OCI-LY3 (cell line): ENCODE results near the gene NR1D2.

Experiments used
- H2AFZ ChIP-seq: fragments of 200-600, 300-600 bp; shearing (Covaris generic); 2 replicates; pipeline ENCODE4 v1.6.0; 2014; ENCODE audit warnings: antibody characterized with exemption, low read depth, low read length
- H3K27ac ChIP-seq: fragments of 200-600, 300-600 bp; sonication (generic); 2 replicates; pipeline ENCODE4 v1.5.1; 2014; ENCODE audit warnings: mild to moderate bottlenecking, low read length, moderate library complexity, mixed read lengths
- H3K27me3 ChIP-seq: fragments of 200-600, 300-600 bp; sonication (generic); 2 replicates; pipeline ENCODE4 v1.6.1; 2014; ENCODE audit warnings: low read depth, low read length, mixed read lengths
- H3K36me3 ChIP-seq: fragments of 200-600, 300-600 bp; sonication (generic); replicated peaks from 2 replicates; pipeline ENCODE3; 2014; ENCODE audit warnings: low read depth, low read length, mixed read lengths
- H3K4me1 ChIP-seq: fragments of 300-600, 200-600 bp; sonication (generic); 2 replicates; pipeline ENCODE4 v1.6.1; 2014; ENCODE audit warnings: low read length, mixed read lengths
- H3K4me2 ChIP-seq: fragments of 200-600, 300-600 bp; sonication (generic); 2 replicates; pipeline ENCODE4 v1.6.1; 2014; ENCODE audit warnings: low read length, mixed read lengths
- H3K4me3 ChIP-seq: fragments of 300-600, 200-600 bp; sonication (generic); 2 replicates; pipeline ENCODE4 v1.5.1; 2014; ENCODE audit warnings: antibody characterized with exemption, mild to moderate bottlenecking, low read length, moderate library complexity
- H3K79me2 ChIP-seq: fragments of 300-600, 200-600 bp; shearing (Covaris generic); 2 replicates; pipeline ENCODE4 v1.6.1; 2014; ENCODE audit warnings: mild to moderate bottlenecking, low read length, mixed read lengths
- H3K9ac ChIP-seq: fragments of 300-600, 200-600 bp; shearing (Covaris generic); 2 replicates; pipeline ENCODE4 v1.6.0; 2014; ENCODE audit warnings: mild to moderate bottlenecking, low read length, moderate library complexity
- H3K9me3 ChIP-seq: fragments of 200-600, 300-600 bp; shearing (Covaris generic); 2 replicates; pipeline ENCODE4 v1.6.1; 2014; ENCODE audit warnings: low read length, mixed read lengths; ENCODE audit not compliant: insufficient read depth
- H4K20me1 ChIP-seq: fragments of 200-600, 300-600 bp; sonication (generic); 2 replicates; pipeline ENCODE4 v1.6.1; 2016; ENCODE audit warnings: low read length, mixed read lengths; ENCODE audit not compliant: insufficient read depth
- CTCF ChIP-seq: fragments of 200-600, 300-600 bp; sonication (generic); IDR thresholded peaks from 2 replicates; pipeline ENCODE4 v1.5.1; 2014; ENCODE audit warnings: antibody characterized with exemption, low read length, low read depth
- EZH2phosphoT487 ChIP-seq: fragments of 200-600 bp; shearing (Covaris generic); IDR thresholded peaks from 2 replicates; pipeline ENCODE4 v1.6.1; 2018; ENCODE audit warnings: antibody characterized with exemption, mixed run types, low read depth

NR1D2 gene

DNA sequence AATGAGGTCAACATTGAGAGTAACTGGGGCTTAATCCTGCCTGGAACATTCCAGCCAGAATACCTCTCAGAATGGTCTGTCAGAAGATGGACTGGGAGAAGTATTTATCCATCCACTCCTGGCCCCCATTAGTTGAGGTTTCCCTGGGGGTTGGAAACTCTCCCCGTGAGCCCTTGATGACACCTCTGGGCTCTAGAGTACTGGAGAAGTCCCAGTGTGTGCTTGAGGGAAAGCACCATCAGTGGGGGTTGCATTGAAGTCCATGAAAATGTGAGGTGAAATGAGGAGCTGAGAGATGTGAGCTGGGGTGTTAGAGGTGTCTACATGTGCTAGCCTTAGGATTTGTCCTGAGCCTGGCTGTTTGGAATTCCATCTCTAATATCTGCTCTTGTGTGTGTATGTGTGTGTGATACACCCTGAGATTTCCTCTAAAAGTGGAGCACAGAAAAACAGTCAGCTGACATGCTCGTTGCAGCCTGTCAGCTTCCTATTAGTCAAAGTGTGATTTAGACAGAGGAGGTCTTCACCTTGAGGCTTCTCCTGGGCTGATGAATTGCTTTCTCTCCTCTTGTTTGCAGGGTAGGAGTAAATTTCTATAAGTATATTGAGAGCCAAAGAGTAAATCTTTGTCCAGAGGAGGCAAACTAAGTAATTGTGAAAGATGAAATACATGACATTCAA, 67.6 kb downstream of the NR1D2 start:
- H3K79me2 ChIP-seq: no peaks in the 10 kb centered on the region
- no peak overlapping the region for H3K9ac ChIP-seq
- no peaks in the 10 kb centered on the region for H3K36me3 ChIP-seq
- no peaks in the 10 kb centered on the region for H3K27me3 ChIP-seq
- TF ChIP-seq EZH2phosphoT487 (no peak), CTCF (no peak)
- no peak overlapping the region for H3K27ac ChIP-seq
- peak overlapping the region; percentile 44 for H3K4me2 ChIP-seq
- no peaks in the 10 kb centered on the region for H4K20me1 ChIP-seq
- no peak overlapping the region for H3K4me3 ChIP-seq
- H2AFZ ChIP-seq: peak overlapping the region; percentile 89; the same call in 1 of the 2 replicates
- H3K4me1 ChIP-seq: peaks cover 14% of the 10 kb centered on the region
- no peaks in the 10 kb centered on the region for H3K9me3 ChIP-seq

GRCh38 chr3:24017305-24017704, 72.2 kb downstream of the NR1D2 start:
- peaks cover 10% of the 10 kb centered on the region for H3K4me1 ChIP-seq
- no peak overlapping the region for H3K4me2 ChIP-seq
- no peaks in the 10 kb centered on the region for H3K27me3 ChIP-seq
- no peaks in the 10 kb centered on the region for H3K79me2 ChIP-seq
- H3K4me3 ChIP-seq: no peak overlapping the region
- TF ChIP-seq CTCF (no peak), EZH2phosphoT487 (no peak)
- H3K27ac ChIP-seq: no peak overlapping the region
- no peaks in the 10 kb centered on the region for H3K9me3 ChIP-seq
- H2AFZ ChIP-seq: no peak overlapping the region
- H4K20me1 ChIP-seq: no peaks in the 10 kb centered on the region
- no peaks in the 10 kb centered on the region for H3K36me3 ChIP-seq
- H3K9ac ChIP-seq: no peak overlapping the region

DNA sequence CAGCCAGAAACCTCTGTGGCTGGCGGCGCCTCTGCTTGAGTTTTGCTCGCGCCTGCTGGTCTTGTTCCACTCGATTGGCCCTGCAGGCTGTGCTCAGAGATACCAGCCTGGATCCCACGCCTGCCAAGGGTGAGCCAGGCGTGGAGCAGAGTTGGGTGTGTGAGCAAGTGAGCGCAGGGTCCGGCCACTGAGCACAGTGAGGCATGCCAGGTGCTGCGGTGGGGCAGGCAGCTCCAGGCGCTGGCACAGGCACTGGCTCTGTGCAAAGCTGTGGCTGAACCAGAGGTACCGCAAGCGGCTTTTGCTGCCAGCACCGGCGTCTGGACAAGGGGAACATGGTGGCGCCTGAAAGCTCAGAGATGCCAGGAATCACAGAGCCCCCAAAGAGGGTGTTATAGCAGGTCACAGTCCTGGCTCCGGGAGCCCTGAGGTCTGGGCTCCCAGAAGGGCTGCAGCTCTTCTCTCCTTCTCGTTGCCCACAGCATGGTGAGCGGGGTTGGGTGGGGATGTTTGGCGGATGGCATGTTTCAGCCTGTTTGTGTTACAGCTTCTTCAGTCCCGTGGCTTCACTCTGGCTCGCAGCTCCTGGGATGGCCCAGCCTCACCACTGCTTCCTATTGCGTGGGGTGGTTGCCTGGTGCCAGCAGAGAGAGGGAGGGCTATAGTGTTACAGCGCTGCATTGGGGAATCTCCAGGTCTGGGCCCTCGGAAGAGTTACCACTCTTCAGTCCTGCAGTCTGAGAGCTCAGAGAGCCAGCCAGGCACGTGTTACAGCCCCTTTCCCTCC, 73.9 kb downstream of the NR1D2 start:
- Histone ChIP-seq H3K9ac (no peak overlapping the region), H3K79me2 (no peaks in the 10 kb centered on the region), H3K9me3 (no peaks in the 10 kb centered on the region)

More for the DNA sequence above, 73.9 kb downstream of the NR1D2 start:
- Histone ChIP-seq H4K20me1 (no peaks in the 10 kb centered on the region), H3K4me1 (no peaks in the 10 kb centered on the region), H2AFZ (no peak overlapping the region), H3K27ac (no peak overlapping the region), H3K27me3 (0 out of 2 replicates have a peak, but pooled peaks cover 2% of the 10 kb centered on the region), H3K4me2 (no peak overlapping the region), H3K36me3 (no peaks in the 10 kb centered on the region), H3K4me3 (no peak overlapping the region)
- TF ChIP-seq EZH2phosphoT487 (no peak), CTCF (no peak)
